A549 (cell line): Measurements from ENCODE around the gene KRT17. TPM values are rescaled to one million over a fixed set of nuclear protein-coding genes. Genes with fewer than 3 reads are reported as not detected.
"Not testable (repeated sequence)": the region's sequence is repeated elsewhere in the genome, so short reads cannot be mapped to it uniquely, and the experiment has no call there.

Experiments used
- ATAC-seq, 2 experiments: fragments of 200-7000 bp in 1 of 2; fragments of >200 bp in 1 of 2; cut with Nextera tagmentation in 1 of 2; cut with Tn5 transposase in 1 of 2; 3 replicates each; pipeline versions ENCODE4 v1.8.0 to v1.9.1; 2018 to 2020; ENCODE audit warnings: mild to moderate bottlenecking in 1 of 2, moderate library complexity in 1 of 2
- CTCF ChIA-PET: fragments of 300-600 bp; sonication (Branson Sonifier 250); formaldehyde crosslinking; extraction: SDS; loops from one replicate; lab custom pipeline; 2021; ENCODE audit warnings: antibody characterized with exemption, inconsistent platforms; lab: Yijun Ruan, JAX
- POLR2A ChIA-PET: fragments of 350-600 bp; formaldehyde crosslinking; extraction: SDS; loops from one replicate; lab custom pipeline; 2021; ENCODE audit warnings: antibody characterized with exemption, inconsistent platforms; lab: Yijun Ruan, JAX
- DNase-seq, 2 experiments: peaks; one replicate each; pipeline versions ENCODE4 v3.0.0 to v3.0.0-alpha.2; 2011 to 2016; ENCODE audit warnings: low read depth in 1 of 2, low spot score in 1 of 2
- FAIRE-seq: peaks from 2 replicates; lab custom pipeline; 2011; peaks lifted over from hg19 to GRCh38; lab: Jason Lieb, UNC
- H3K27ac ChIP-seq, 2 experiments: fragments of >200 bp; sonication (Bioruptor Twin); formaldehyde crosslinking; 3 replicates each; pipeline ENCODE4 v1.5.1; 2016 to 2017
- H3K4me1 ChIP-seq: fragments of >200 bp; sonication (Bioruptor Twin); formaldehyde crosslinking; 3 replicates; pipeline ENCODE4 v1.6.1; 2016
- H3K4me2 ChIP-seq: fragments of >200 bp; sonication (Bioruptor Twin); formaldehyde crosslinking; 3 replicates; pipeline ENCODE4 v1.6.1; 2016
- H3K4me3 ChIP-seq: fragments of >200 bp; sonication (Bioruptor Twin); formaldehyde crosslinking; 3 replicates; pipeline ENCODE4 v1.5.1; 2016
- H3K9me3 ChIP-seq: fragments of >200 bp; sonication (Bioruptor Twin); formaldehyde crosslinking; 3 replicates; pipeline ENCODE4 v1.6.1; 2016
- BCL3 ChIP-seq: fragments of >200 bp; sonication (Bioruptor Twin); formaldehyde crosslinking; IDR thresholded peaks from 3 replicates; pipeline ENCODE4 v1.6.1; 2016
- BHLHE40 ChIP-seq: IDR thresholded peaks from 2 replicates; pipeline ENCODE4 v1.6.1; 2012; ENCODE audit warnings: low read depth, low read length, inconsistent platforms
- CHD4 ChIP-seq: fragments of 200-600 bp; sonication (generic); IDR thresholded peaks from 2 replicates; pipeline ENCODE4 v1.6.1; 2016; ENCODE audit warnings: antibody characterized with exemption, mild to moderate bottlenecking, borderline replicate concordance
- EHF ChIP-seq: fragments of 250-450 bp; sonication (Bioruptor Pico); IDR thresholded peaks from 2 replicates; pipeline ENCODE4 v1.5.0; 2020; ENCODE audit warnings: mild to moderate bottlenecking
- HES2 ChIP-seq: fragments of >200 bp; sonication (Bioruptor Twin); formaldehyde crosslinking; IDR thresholded peaks from 2 replicates; pipeline ENCODE4 v1.6.1; 2016
- HEYL ChIP-seq: fragments of 250-450 bp; sonication (Bioruptor Pico); IDR thresholded peaks from 2 replicates; pipeline ENCODE4 v1.8.0; 2021; ENCODE audit warnings: mild to moderate bottlenecking, moderate library complexity
- HMGXB4 ChIP-seq: fragments of 250-450 bp; sonication (Bioruptor Pico); IDR thresholded peaks from 2 replicates; pipeline ENCODE4 v1.5.0; 2021; ENCODE audit warnings: mild to moderate bottlenecking, moderate library complexity, borderline replicate concordance
- HOXA7 ChIP-seq: fragments of 250-450 bp; sonication (Bioruptor Pico); IDR thresholded peaks from 2 replicates; pipeline ENCODE4 v1.5.0; 2020; ENCODE audit warnings: mild to moderate bottlenecking, moderate library complexity
- HOXB13 ChIP-seq: fragments of 250-450 bp; sonication (Bioruptor Pico); IDR thresholded peaks from 2 replicates; pipeline ENCODE4 v1.5.0; 2020; ENCODE audit warnings: low read depth, mild to moderate bottlenecking, moderate library complexity
- HOXB5 ChIP-seq: fragments of 250-450 bp; sonication (Bioruptor Pico); IDR thresholded peaks from 2 replicates; pipeline ENCODE4 v1.5.0; 2020; ENCODE audit warnings: mild to moderate bottlenecking, moderate library complexity
- JUNB ChIP-seq: fragments of >200 bp; sonication (Bioruptor Twin); formaldehyde crosslinking; IDR thresholded peaks from 2 replicates; pipeline ENCODE4 v1.6.1; 2016
- KDM1A ChIP-seq: fragments of 200-600 bp; sonication (generic); IDR thresholded peaks from 2 replicates; pipeline ENCODE4 v1.6.1; 2016; ENCODE audit warnings: low read depth, mild to moderate bottlenecking
- MAFK ChIP-seq: fragments of 450-650 bp; IDR thresholded peaks from 2 replicates; pipeline ENCODE4 v1.6.1; 2014; ENCODE audit not compliant: partially characterized antibody
- MYC ChIP-seq: IDR thresholded peaks from 2 replicates; pipeline ENCODE4 v1.6.1; 2012; ENCODE audit warnings: mild to moderate bottlenecking, inconsistent platforms, low read length, improper control_type of control experiment, borderline replicate concordance
- RARB ChIP-seq: fragments of 250-450 bp; sonication (Bioruptor Pico); IDR thresholded peaks from 2 replicates; pipeline ENCODE4 v1.8.0; 2021; ENCODE audit warnings: mild to moderate bottlenecking, moderate library complexity
- RCOR1 ChIP-seq: fragments of 150-350 bp; IDR thresholded peaks from 2 replicates; pipeline ENCODE4 v1.6.1; 2014; ENCODE audit warnings: antibody characterized with exemption, low read length, low read depth
- RNF2 ChIP-seq: fragments of 200-600 bp; sonication (generic); IDR thresholded peaks from 2 replicates; pipeline ENCODE4 v1.6.1; 2016; ENCODE audit warnings: low read depth, mild to moderate bottlenecking, antibody characterized with exemption, moderate library complexity, borderline replicate concordance
- SREBF2 ChIP-seq: fragments of 450-650 bp; IDR thresholded peaks from 2 replicates; pipeline ENCODE4 v1.6.1; 2014; ENCODE audit warnings: mild to moderate bottlenecking, moderate library complexity
- TFCP2L1 ChIP-seq: fragments of 250-450 bp; sonication (Bioruptor Pico); IDR thresholded peaks from 2 replicates; pipeline ENCODE4 v1.5.0; 2021; ENCODE audit warnings: mild to moderate bottlenecking
- TP53 ChIP-seq: fragments of 250-450 bp; sonication (Bioruptor Pico); IDR thresholded peaks from 2 replicates; pipeline ENCODE4 v1.5.0; 2021; ENCODE audit warnings: mild to moderate bottlenecking, moderate library complexity
- USF2 ChIP-seq: fragments of 450-650 bp; IDR thresholded peaks from 2 replicates; pipeline ENCODE4 v1.6.1; 2014; ENCODE audit warnings: antibody characterized with exemption
- ZNF302 ChIP-seq: fragments of 250-450 bp; sonication (Bioruptor Pico); IDR thresholded peaks from 2 replicates; pipeline ENCODE4 v1.9.0; 2021; ENCODE audit warnings: inconsistent platforms, mild to moderate bottlenecking, moderate library complexity
- WGBS: methylation state at CpG from one replicate; pipeline ENCODE4 v1.1.6; 2017; ENCODE audit errors: missing lambda C conversion rate; 5-methylcytosine and 5-hydroxymethylcytosine counted together
- polyA plus RNA-seq, 4 experiments: library from polyadenylated mRNA; depleted of rRNA in 3 of 4; stranded (reverse); fragments of >200 nt; fragmentation: RNase III in 1 of 4; extraction: RNeasy Plus Mini Kit Qiagen cat#74134 plus additional on column Dnase treatment in 1 of 4; gene quantifications; 2 replicates in 3 of 4; 3 replicates in 1 of 4; pipeline ENCODE4 v1.2.3, GENCODE V29; 2011 to 2017

KRT17 gene
- polyA plus RNA-seq, 2 of the 4 experiments (the other 2 are of a cell fraction), result 0.43 to 1.2 TPM

GRCh38 chr17:41613277-41614082 is 10.9 kb downstream of the KRT17 start:
- peak in 1 of 2 experiments; percentile 5; a peak in 1 of 6 replicates for ATAC-seq
- FAIRE-seq, result no peak
- CTCF ChIA-PET, result interaction anchor here (1.0 to 2.2 kb wide), 3 partner anchors 35 to 65 kb away, joined by 3 to 10 read pairs (median 7); no protein-coding TSS in a partner anchor
- no peak for TF ChIP-seq HOXB5 (CRISPR knock-in tag)
- no peak for TF ChIP-seq ZNF302 (CRISPR knock-in tag)
- no peak for TF ChIP-seq RNF2
- TF ChIP-seq MAFK, result no peak
- TF ChIP-seq RCOR1, result no peak
- no peak for TF ChIP-seq HES2
- no peak for TF ChIP-seq SREBF2
- no peak for TF ChIP-seq BCL3
- no peak for TF ChIP-seq RARB (CRISPR knock-in tag)
- TF ChIP-seq EHF (CRISPR knock-in tag), result no peak
- no peak for TF ChIP-seq TP53 (CRISPR knock-in tag)
- TF ChIP-seq HMGXB4 (CRISPR knock-in tag), result no peak
- no peak for TF ChIP-seq HOXA7 (CRISPR knock-in tag)
- TF ChIP-seq TFCP2L1, result no peak
- TF ChIP-seq, all 56 proteins: peak for 0
- H3K4me1 ChIP-seq, result peaks cover 12% of the 10 kb centered on the region
- WGBS, result 63% methylated on average over 8 of the region's 11 CpGs
- H3K27ac ChIP-seq, result peak overlapping the region; percentile 36 to 73; a peak in 4 of 6 replicates
- no peaks in the 10 kb centered on the region for H3K9me3 ChIP-seq
- DNase-seq, result no peak
- peak overlapping the region; percentile 45; the same call in 2 of the 3 replicates for H3K4me2 ChIP-seq
- H3K4me3 ChIP-seq, result no peak overlapping the region
- POLR2A ChIA-PET, result no interaction called here

- CTCF ChIA-PET, result interaction anchor here (1.0 to 2.1 kb wide), 2 partner anchors 63 to 64 kb away, joined by 3 to 10 read pairs; no protein-coding TSS in a partner anchor
- POLR2A ChIA-PET, H3K9me3 ChIP-seq, H3K4me3 ChIP-seq, FAIRE-seq: not testable (repeated sequence)
- WGBS, result 56% methylated on average over 23 of the region's 31 CpGs
- ATAC-seq, result peak; percentile 32 to 40
- Histone ChIP-seq H3K4me2 (peak within 1 kb of the TSS; percentile 45; the same call in 2 of the 3 replicates), H3K4me1 (peaks cover 12% of the 10 kb centered on the region), H3K27ac (peak within 1 kb of the TSS; percentile 36 to 73; a peak in 5 of 6 replicates)
- peak in 1 of 2 experiments; percentile 61 for DNase-seq
Observed at GRCh38 chr17:41612376-41613160, 11.8 kb downstream of the KRT17 start, which contains the start of gene KRT16. Gene KRT16, minus strand, starts transcription at chr17:41612767. Its CDS starts 79 bp downstream, at chr17:41612688.

GRCh38 chr17:41610965-41611640 is 13.3 kb downstream of the KRT17 start:
- ChIA-PET CTCF (interaction anchor here (0.6 to 5.3 kb wide), 7 partner anchors 9 to 754 kb away, joined by 3 to 28 read pairs (median 6); no protein-coding TSS in a partner anchor), POLR2A (no interaction called here)
- 81% methylated on average over 23 of the region's 25 CpGs for WGBS
- DNase-seq, result no peak
- peaks cover 12% of the 10 kb centered on the region for H3K4me1 ChIP-seq
- H3K9me3 ChIP-seq, result peaks cover 17% of the 10 kb centered on the region
- FAIRE-seq, result no peak
- ATAC-seq, result no peak; a peak in 1 of 6 replicates
- H3K4me3 ChIP-seq, result no peak overlapping the region
- TF ChIP-seq HES2, result no peak
- TF ChIP-seq MYC, result no peak
- no peak for TF ChIP-seq KDM1A
- no peak for TF ChIP-seq BHLHE40
- TF ChIP-seq HEYL (CRISPR knock-in tag), result no peak
- no peak for TF ChIP-seq JUNB
- no peak for TF ChIP-seq SREBF2
- TF ChIP-seq HOXB13 (CRISPR knock-in tag), result no peak
- TF ChIP-seq USF2, result no peak
- TF ChIP-seq RNF2, result no peak
- no peak for TF ChIP-seq EHF (CRISPR knock-in tag)
- TF ChIP-seq CHD4, result no peak
- no peak overlapping the region for H3K4me2 ChIP-seq
- no peak overlapping the region for H3K27ac ChIP-seq
